ENCODE measurements around the gene PGAP6. TPM values are rescaled to one million over a fixed set of nuclear protein-coding genes. Genes with fewer than 3 reads are reported as not detected.

The PGAP6 gene
- total and polyA plus RNA-seq, 2 of the 13 experiments (the other 11 are each of a cell fraction or from before 2014, with no cell fraction given), result 52.7 to 136 TPM

DNA sequence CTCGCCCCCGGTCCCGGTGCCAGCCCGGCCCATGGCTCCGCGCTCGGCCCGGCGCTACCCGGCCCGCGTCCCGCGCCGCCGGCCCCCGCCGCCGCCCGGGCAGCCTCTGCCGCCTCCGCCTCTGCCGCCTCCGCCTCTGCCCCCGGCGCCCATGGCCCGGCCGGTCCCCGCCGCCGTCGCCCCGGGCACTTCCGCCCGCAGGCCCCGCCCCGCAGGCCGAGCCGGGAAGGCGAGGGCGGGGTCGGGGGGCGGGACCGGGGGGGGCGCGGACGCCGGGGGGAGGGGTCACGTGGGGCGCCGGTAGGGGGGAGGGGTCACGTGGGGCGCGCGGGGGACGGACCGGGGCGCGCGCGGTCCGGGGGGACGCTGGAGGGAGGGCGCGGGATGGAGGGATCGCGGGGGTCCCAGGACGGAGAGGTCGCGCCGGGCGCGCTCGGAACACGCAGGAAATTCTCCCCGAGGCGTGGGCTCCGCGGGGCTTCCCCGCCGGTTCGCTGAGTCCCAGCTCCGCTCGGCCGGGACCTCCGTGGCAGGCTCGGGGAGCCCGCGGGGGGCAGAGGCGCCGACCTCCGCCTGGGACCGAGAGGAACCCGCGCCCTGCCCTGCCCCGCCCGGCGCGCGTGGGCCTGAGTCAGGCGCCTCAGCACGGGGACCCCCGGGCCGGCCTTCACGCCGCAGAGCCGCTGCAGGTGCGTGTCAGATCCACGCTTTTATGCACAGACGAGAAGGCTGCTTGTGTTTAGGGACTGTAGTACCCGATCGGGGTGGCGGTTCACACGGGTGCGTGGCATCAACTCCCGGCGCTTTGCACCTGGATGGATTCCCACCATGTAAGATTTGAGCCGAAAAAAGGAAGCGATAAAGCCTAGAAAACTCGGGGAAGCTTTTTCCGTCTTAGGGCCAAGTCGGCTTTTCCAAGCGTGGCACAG, at the start of gene PGAP6 (continued):
- no peak for TF ChIP-seq SETDB1 (CRISPR knock-in tag; IDR thresholded peaks at IDR 0.05; ENCODE audit: borderline replicate concordance)
- TF ChIP-seq ZNF230 (CRISPR knock-in tag; IDR thresholded peaks at IDR 0.05), result no peak
- TF ChIP-seq ZBTB7B (CRISPR knock-in tag; IDR thresholded peaks at IDR 0.05), result 0 out of 2 replicates have a peak, but pooled peaks have one; percentile 59
- TF ChIP-seq ZFP41 (CRISPR knock-in tag; IDR thresholded peaks at IDR 0.05; ENCODE audit: borderline replicate concordance), result no peak
- TF ChIP-seq ZBTB20 (CRISPR knock-in tag; IDR thresholded peaks at IDR 0.05; ENCODE audit: borderline replicate concordance, low read depth), result no peak
- TF ChIP-seq, protein P1, sequence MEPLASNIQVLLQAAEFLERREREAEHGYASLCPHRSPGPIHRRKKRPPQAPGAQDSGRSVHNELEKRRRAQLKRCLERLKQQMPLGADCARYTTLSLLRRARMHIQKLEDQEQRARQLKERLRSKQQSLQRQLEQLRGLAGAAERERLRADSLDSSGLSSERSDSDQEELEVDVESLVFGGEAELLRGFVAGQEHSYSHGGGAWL (CRISPR knock-in tag; IDR thresholded peaks at IDR 0.05), result 0 out of 2 replicates have a peak, but pooled peaks have one; percentile 16
- no peak for TF ChIP-seq ZNF350 (CRISPR knock-in tag; IDR thresholded peaks at IDR 0.05; ENCODE audit: borderline replicate concordance, low read depth)
- TF ChIP-seq ASH2L (IDR thresholded peaks at IDR 0.05; ENCODE audit: insufficient read length, low read depth, low read length), result no peak
- no peak for TF ChIP-seq NFKB2 (CRISPR knock-in tag; IDR thresholded peaks at IDR 0.05; ENCODE audit: borderline replicate concordance)
- no peak for TF ChIP-seq DMAP1 (CRISPR knock-in tag; IDR thresholded peaks at IDR 0.05)
- TF ChIP-seq, protein P2, sequence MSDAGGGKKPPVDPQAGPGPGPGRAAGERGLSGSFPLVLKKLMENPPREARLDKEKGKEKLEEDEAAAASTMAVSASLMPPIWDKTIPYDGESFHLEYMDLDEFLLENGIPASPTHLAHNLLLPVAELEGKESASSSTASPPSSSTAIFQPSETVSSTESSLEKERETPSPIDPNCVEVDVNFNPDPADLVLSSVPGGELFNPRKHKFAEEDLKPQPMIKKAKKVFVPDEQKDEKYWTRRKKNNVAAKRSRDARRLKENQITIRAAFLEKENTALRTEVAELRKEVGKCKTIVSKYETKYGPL (CRISPR knock-in tag; IDR thresholded peaks at IDR 0.05), result no peak
- no peak for TF ChIP-seq ZNF543 (CRISPR knock-in tag; IDR thresholded peaks at IDR 0.05)
- TF ChIP-seq ZNF615 (CRISPR knock-in tag; IDR thresholded peaks at IDR 0.05; ENCODE audit: borderline replicate concordance), result no peak
- no peak for TF ChIP-seq ZNF510 (CRISPR knock-in tag; IDR thresholded peaks at IDR 0.05; ENCODE audit: low read depth)
- TF ChIP-seq, protein P3, sequence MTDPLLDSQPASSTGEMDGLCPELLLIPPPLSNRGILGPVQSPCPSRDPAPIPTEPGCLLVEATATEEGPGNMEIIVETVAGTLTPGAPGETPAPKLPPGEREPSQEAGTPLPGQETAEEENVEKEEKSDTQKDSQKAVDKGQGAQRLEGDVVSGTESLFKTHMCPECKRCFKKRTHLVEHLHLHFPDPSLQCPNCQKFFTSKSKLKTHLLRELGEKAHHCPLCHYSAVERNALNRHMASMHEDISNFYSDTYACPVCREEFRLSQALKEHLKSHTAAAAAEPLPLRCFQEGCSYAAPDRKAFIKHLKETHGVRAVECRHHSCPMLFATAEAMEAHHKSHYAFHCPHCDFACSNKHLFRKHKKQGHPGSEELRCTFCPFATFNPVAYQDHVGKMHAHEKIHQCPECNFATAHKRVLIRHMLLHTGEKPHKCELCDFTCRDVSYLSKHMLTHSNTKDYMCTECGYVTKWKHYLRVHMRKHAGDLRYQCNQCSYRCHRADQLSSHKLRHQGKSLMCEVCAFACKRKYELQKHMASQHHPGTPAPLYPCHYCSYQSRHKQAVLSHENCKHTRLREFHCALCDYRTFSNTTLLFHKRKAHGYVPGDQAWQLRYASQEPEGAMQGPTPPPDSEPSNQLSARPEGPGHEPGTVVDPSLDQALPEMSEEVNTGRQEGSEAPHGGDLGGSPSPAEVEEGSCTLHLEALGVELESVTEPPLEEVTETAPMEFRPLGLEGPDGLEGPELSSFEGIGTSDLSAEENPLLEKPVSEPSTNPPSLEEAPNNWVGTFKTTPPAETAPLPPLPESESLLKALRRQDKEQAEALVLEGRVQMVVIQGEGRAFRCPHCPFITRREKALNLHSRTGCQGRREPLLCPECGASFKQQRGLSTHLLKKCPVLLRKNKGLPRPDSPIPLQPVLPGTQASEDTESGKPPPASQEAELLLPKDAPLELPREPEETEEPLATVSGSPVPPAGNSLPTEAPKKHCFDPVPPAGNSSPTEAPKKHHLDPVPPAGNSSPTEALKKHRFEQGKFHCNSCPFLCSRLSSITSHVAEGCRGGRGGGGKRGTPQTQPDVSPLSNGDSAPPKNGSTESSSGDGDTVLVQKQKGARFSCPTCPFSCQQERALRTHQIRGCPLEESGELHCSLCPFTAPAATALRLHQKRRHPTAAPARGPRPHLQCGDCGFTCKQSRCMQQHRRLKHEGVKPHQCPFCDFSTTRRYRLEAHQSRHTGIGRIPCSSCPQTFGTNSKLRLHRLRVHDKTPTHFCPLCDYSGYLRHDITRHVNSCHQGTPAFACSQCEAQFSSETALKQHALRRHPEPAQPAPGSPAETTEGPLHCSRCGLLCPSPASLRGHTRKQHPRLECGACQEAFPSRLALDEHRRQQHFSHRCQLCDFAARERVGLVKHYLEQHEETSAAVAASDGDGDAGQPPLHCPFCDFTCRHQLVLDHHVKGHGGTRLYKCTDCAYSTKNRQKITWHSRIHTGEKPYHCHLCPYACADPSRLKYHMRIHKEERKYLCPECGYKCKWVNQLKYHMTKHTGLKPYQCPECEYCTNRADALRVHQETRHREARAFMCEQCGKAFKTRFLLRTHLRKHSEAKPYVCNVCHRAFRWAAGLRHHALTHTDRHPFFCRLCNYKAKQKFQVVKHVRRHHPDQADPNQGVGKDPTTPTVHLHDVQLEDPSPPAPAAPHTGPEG (CRISPR knock-in tag; IDR thresholded peaks at IDR 0.05), result 0 out of 2 replicates have a peak, but pooled peaks have one; percentile 33
- no peak for TF ChIP-seq ZEB1 (IDR thresholded peaks at IDR 0.05; ENCODE audit: insufficient replicate concordance, low read depth)
- TF ChIP-seq MYC (CRISPR knock-in tag; IDR thresholded peaks at IDR 0.05; ENCODE audit: borderline replicate concordance), result no peak
- TF ChIP-seq CBX1 (IDR thresholded peaks at IDR 0.05; ENCODE audit: low read depth), result no peak
- TF ChIP-seq SMAD3 (CRISPR knock-in tag; IDR thresholded peaks at IDR 0.05), result no peak
- no peak for TF ChIP-seq ZNF598 (CRISPR knock-in tag; IDR thresholded peaks at IDR 0.05; ENCODE audit: borderline replicate concordance)
- no peak for TF ChIP-seq ZNF383 (CRISPR knock-in tag; IDR thresholded peaks at IDR 0.05; ENCODE audit: borderline replicate concordance)
